ENCODE measurements around the gene SLC34A2.
"Not testable (repeated sequence)": the region's sequence is repeated elsewhere in the genome, so short reads cannot be mapped to it uniquely, and the experiment has no call there.

Gene SLC34A2

DNA sequence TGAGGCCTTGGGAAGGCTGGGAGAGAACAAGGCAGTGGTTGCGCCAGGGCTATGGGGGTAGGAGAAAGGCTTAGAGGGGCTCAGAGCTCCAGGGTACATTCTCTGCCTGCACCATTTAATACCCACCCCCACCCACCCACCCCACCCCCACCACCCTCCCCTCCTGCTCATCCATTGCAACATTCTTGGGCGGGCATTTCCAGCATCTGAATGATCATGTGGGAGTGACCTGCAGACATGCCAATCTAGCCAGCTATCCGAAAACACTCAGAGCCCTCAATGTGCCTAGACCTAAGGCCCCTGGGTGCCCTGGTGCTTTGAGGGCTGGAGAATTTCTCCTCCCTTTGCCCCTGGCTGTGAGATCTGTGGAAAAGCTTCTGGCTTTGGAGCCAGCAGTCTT lies 3.1 kb downstream of the SLC34A2 start:
- DNase-seq, result no peak

DNA sequence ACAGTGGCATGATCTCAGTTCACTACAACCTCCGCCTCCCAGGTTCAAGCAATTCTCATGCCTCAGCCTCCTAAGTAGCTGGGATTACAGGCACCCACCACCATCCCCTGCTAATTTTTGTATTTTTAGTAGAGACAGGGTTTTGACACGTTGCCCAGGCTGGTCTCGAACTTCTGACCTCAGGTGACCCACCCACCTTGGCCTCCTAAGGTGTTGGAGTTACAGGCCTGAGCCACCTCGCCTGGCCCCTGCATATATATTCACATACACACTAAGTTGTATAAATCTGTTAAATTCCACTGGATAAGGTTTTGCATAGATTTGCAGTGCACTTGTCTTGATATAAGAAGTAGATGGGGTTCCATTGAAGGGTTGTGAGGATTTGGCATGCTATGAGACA lies 5.8 kb downstream of the SLC34A2 start:
- not testable (repeated sequence) for DNase-seq

DNA sequence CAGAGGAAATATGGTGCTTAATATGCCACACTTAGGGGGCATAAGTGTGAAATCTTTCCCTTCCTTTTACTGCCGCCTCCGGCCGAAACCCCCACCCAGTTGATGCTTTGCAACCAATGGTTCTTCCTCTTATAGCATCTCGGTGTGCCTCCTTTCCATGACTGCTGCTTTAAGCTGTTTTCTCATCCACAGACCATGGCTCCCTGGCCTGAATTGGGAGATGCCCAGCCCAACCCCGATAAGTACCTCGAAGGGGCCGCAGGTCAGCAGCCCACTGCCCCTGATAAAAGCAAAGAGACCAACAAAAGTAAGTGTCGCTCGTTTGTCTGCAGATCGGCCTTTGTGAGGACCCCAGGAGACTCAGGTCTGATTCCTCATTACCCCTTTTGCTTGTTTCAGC lies 6.7 kb downstream of the SLC34A2 start:
- no peak for DNase-seq

DNA sequence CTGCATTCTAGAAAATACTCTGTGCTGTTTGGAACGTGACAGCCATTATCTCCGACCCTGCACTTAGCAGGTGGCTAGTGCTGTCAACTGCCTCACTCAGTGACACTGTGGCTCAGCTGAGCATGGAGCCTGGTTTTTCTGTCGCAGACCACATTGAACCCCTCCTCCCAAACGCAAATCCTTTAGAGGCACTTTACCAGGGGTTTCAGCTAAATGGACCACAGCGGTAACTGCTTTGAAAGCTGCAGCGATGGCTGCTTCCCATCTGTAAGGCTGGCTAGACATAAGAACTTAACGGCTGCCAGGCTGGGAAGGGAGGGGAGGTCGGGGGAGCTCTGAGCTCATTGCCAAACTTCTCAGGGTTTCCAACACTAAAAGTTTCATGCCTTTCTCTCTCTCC lies 8.1 kb downstream of the SLC34A2 start:
- no peak for DNase-seq

DNA sequence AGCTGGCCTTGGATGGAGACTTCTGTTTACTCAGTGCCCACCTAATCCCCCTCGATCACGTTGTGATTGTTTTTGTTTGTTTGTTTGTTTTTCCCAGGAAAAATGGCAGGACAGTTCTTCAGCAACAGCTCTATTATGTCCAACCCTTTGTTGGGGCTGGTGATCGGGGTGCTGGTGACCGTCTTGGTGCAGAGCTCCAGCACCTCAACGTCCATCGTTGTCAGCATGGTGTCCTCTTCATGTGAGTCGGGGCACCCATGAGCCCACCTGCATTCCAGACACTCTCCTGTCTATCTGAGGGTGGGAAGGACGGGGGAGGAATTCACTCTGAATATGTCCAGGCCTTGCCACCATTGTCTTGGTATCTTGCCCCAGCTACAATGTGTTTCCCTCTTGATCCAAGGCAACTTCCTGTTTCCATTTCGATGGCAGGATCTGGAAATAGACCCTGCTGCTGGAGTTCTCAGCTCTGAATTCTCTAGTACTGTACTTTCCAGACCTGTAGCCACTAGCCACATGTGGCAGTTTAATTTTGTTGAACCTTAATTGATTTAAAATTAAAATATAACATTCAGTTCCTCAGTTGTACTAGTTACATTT lies 10.5 kb downstream of the SLC34A2 start:
- DNase-seq, result no peak

DNA sequence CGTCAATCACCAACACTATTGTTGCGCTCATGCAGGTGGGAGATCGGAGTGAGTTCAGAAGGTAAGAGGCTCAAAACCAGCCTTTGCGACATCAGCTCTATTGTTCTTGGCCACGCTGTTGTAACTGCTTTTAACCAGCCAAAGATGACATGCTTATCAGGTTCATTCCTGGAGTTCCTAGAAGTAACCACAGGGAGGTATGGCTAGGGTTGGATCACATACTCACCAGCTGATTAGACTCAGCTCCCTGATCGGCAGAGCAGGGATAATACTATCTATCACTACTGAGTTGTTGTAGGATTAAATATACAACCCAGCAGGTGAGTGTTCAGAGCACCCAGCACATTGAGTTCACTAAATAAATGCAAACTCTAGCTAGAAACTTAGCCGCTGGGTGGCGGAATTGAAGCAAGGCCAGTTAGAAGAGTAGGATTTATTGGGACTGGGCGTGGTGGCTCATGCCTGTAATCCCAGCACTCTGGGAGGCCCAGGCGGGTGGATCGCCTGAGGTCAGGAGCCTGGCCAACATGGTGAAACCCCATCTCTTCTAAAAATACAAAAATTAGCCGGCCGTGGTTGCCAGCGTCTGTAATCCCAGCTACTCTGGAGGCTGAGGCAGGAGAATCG lies 12.4 kb downstream of the SLC34A2 start:
- DNase-seq, result no peak

DNA sequence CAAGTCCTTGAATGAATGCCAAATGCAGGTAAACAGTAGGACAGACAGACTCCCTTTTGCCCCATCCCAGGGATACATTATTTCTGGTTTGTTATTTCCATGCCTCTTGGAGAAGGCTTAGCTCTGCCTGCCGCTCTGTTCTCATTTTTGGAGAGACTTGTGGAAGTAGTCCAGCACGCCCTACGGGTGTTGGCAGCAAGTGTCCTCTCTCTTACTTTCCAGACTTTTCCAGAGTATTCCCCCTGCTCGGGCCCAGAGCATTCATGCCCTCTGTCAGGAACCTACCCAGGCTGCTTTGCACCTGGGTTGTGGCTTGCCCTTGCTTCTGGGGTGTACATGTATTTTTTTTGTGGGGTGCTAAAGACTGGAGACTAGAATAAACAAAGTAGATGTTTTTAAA lies 15.3 kb downstream of the SLC34A2 start:
- peak in 8 of 58 donors; percentile 1 to 23 (median 8) for DNase-seq

DNA sequence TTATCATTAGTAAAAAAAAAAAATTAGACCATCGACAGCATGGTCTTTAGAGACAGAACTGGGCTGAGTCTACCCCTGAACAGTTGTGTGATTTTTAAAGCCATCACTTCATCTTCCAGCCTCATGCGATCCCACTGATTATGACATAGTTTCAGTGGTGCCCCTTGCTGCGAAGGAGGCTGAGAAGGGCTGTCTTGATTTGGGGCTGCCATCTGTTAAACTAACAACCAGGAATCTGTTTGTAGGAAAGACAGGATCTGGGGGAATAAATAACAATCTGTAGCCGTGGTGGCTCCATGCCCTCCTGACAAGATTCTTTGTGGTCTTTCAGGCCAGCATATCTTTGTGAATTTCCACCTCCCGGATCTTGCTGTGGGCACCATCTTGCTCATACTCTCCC lies 17.1 kb downstream of the SLC34A2 start:
- DNase-seq, result no peak

DNA sequence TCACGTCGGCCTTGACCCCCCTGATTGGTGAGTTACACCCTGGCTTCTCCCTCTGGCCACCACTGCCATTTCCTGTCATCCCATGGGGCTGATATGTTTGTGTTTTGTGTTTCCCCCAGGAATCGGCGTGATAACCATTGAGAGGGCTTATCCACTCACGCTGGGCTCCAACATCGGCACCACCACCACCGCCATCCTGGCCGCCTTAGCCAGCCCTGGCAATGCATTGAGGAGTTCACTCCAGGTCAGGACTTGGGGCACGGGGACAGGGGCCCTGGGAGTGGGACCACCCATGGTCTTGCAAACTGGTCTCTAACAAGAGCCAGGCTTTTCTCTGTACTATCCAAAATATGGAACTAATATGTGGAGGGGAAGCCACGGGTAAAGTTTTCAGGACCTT lies 18.7 kb downstream of the SLC34A2 start:
- DNase-seq, result no peak

DNA sequence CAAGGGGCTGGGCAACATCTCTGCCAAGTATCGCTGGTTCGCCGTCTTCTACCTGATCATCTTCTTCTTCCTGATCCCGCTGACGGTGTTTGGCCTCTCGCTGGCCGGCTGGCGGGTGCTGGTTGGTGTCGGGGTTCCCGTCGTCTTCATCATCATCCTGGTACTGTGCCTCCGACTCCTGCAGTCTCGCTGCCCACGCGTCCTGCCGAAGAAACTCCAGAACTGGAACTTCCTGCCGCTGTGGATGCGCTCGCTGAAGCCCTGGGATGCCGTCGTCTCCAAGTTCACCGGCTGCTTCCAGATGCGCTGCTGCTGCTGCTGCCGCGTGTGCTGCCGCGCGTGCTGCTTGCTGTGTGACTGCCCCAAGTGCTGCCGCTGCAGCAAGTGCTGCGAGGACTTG lies 20.6 kb downstream of the SLC34A2 start:
- no peak for DNase-seq

DNA sequence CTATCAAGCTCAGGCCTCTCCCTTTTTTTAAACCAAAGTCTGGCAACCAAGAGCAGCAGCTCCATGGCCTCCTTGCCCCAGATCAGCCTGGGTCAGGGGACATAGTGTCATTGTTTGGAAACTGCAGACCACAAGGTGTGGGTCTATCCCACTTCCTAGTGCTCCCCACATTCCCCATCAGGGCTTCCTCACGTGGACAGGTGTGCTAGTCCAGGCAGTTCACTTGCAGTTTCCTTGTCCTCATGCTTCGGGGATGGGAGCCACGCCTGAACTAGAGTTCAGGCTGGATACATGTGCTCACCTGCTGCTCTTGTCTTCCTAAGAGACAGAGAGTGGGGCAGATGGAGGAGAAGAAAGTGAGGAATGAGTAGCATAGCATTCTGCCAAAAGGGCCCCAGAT lies 21.5 kb downstream of the SLC34A2 start:
- DNase-seq, result no peak

DNA sequence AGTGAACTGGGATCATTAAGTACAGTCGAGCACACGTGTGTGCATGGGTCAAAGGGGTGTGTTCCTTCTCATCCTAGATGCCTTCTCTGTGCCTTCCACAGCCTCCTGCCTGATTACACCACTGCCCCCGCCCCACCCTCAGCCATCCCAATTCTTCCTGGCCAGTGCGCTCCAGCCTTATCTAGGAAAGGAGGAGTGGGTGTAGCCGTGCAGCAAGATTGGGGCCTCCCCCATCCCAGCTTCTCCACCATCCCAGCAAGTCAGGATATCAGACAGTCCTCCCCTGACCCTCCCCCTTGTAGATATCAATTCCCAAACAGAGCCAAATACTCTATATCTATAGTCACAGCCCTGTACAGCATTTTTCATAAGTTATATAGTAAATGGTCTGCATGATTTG lies 22.3 kb downstream of the SLC34A2 start:
- DNase-seq, result no peak

DNA sequence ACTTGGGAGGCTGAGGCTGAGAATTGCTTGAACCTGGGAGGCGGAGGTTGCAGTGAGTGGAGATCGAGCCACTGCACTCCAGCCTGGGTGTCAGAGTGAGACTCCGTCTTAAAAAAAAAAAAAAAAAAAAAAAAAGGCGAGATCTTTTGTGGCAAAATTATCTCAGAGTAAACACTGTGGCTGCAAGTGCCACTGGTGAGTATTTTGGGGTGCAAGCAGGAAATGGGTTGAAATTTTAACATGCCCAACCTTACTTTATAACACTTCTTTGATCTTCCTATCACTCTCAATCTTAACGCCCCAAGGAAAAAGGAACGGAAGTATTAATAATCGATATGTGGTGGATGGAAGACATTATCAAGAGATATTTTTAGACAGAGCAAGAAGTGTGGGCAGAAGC lies 32.1 kb downstream of the SLC34A2 start:
- DNase-seq, result no peak

DNA sequence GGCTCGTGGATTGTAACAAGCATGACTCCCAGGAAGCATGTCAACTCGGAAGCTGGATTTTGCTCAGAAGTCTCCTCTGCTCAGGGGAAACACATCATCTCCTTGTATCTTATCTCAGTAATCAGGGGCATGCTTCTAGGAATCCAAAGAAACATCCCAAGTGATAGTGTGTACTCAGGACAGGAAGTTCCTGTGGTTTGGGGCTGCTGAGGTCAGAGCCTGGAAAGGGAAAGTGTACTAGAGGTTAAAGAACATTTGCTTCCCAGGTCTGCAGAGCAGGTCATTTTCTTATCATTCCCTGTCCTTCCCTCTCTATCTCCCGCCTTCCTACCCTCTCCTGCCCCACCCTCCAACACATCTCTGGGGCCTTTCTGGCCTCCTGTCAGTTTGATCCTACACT lies 38.8 kb downstream of the SLC34A2 start:
- no peak for DNase-seq

DNA sequence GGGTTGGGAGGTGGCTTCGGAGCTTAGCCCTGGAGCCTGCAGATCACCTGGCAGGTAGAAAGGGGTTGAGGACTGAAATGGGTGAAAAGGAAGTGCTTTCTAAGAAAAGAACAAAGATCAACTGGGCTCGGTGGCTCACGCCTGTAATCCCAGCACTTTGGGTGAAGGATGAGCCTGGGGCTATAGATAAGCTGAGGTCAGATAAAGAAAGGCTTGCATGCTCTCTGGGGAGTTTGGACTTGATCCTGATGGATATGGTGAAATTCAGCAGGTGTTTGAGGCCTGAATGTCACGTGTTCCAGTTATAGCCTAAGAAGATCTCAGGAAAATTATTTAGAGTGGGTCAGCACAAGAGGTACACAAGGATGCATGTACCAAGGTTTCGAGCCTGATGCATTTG lies 40.8 kb downstream of the SLC34A2 start:
- no peak for DNase-seq

DNA sequence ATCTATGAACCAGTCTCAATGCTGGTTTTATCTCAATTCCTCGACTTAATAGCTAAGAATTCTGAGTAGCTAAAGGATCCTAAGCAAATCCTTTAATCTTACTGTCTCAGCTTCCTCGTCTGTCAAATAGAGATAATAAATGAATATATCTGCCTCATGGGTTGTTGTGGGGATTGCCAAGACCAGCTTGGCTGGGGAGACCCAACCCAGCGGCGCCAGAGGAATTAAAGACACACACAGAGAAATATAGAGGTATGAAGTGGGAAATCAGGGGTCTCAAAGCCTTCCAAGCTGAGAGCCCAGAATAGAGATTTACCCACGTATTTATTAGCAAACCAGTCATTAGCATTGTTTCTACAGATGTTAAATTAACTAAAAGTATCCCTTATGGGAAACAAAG lies 41.9 kb downstream of the SLC34A2 start:
- no peak for DNase-seq

DNA sequence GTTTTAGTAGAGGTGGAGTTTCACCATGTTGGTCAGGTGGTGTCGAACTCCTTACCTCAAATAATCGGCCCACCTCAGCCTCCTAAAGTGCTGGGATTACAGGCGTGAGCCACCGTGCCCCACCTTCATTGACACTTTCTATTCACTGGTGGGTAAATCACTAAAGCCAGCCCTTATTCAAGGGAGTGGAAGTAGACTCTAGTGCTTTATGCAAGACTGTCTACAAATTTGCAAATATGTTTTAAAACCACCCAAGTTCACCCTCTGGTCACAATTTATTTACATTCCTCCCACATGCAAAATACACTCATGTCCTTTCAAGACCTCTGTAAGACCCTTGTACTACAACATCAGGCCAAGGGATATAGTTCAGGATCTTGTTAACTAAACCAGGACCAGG lies 45.0 kb downstream of the SLC34A2 start:
- no peak for DNase-seq

DNA sequence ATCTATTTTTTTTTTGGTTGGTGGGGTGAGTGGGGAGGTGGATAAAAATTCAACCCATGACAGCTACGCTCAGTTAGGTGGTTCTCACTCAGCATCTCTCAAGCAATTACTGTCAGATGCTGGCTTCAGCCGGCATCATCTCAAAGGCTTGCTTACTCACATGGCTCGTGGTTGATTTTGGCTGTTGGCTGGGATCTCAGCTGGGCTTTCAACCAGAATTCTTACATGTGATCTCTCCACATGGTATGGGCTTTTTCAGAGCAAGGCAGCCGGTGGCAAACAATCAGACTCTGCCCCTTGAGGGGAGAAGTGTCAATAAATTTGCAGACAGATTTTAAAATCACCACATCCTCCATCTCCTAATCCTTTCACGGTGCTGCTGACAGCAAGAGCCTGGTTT lies 47.2 kb downstream of the SLC34A2 start:
- DNase-seq, result peak in 53 of 58 donors; percentile 2 to 75 (median 32)

DNA sequence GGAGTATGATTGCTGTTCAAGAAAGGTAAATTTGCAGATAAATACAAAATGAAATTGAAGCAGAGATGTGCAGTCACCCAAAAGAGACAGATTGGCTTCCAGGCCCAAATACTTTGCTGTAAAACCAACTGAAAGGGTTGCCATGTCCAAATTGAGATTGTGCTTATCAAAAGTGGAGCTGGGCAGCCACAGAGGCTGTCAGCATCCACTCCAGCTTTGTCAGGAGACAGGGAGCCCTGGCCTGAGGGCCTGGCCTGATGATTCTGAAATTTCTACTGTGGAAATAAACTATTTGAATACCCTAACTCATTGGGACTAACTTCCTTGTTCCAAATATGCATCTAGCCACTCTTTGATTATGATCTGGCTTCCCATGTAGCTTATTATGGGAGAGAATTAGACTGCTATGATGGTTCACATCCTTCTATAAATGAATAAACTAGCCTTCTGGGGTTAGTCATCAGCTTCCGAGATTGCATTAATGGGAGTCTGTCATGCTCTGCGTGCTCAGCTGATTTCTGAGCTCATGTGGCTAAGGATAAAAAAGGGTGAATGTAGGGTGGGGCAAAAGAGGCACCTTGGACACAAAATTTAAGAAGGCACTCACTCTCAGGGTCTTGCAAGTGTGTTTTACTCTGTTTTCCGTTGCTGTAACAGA lies 48.2 kb downstream of the SLC34A2 start:
- DNase-seq, result no peak

DNA sequence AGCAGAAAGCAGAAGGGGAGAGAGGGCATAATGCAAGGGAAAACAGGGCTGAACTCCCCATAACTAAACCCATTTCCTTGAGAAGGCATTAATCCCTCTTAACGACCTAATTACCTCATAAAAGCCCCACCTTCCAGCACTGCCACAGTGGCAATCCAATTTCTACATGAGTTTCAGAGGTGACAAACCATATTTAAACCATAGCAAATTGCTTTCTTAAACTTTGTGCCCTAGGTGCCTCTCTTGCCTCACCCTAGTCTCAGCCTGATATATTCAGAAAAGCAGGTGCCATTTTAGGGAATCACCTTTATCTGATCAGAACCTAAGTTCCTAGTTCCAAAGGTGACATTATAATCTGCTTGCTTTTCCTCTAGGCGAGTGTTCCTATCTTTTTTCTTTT lies 48.9 kb downstream of the SLC34A2 start:
- DNase-seq, result no peak

DNA sequence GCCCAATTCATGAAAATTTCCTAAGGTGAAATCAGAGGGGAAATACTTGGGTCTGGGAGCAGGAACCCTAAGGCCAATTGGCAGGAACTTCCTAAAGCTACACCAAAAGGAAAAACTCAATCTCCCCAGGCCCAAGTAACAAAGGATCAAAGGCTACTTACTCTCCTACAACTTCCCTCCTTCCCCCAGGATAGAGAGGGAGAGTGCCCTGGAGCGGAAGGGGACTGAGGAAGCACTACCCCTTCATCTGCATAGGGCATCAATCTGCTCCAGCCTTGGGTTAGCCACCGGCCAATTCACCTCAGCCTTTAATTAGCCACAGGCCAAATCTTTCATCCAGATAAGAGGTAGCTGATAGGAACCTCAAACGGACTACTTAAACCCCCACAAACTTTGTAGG lies 55.0 kb downstream of the SLC34A2 start:
- DNase-seq, result no peak

DNA sequence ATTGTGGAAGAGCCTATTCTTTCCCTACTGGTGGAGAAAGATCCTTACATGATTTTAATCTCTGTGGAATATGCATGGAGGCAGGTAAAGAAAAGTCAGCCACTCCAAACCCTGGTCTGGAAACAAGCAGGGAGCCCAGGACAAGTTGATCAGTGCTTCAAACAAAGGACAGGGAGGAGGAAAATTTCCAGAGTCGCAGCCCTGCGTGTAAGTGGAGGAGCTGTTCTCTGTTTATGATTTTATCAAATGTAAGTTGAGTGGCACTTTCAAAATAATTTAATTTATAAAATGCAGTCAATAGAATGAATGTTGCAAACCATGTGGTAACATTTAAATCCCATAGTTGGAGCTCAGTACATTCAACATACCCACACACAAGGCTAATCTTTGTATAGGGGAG lies 57.0 kb downstream of the SLC34A2 start:
- no peak for DNase-seq

DNA sequence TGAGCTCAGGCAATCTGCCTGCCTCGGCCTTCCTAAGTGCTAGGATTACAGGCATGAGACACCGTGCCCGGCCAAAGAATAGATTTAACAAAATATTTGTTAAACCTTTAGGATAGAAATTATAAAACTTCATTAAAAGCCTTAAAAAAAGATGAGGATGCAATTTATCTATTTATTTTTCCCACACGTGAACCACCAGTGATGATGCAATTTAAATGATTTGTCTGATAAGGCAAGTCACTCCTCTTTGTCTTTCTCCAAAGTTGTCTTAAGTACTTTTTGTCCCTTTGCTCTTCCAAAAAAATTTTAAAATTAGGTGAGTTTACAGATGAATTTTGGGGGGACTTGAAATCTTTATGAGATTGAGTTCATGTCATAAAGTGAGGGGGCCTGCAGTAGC lies 58.2 kb downstream of the SLC34A2 start:
- no peak for DNase-seq

Data from anterior cingulate cortex (tissue), 58 donors.